ENCODE measurements around the gene LDLRAD4.

The LDLRAD4 gene

GRCh38 chr18:13323186-13323585 lies 104.6 kb downstream of the LDLRAD4 start:
- no peak for TF ChIP-seq GATA3 (IDR thresholded peaks at IDR 0.05; ENCODE audit: low read depth, low read length)
- no peak for TF ChIP-seq GATA2 (IDR thresholded peaks at IDR 0.05; ENCODE audit: low read depth, low read length)

GRCh38 chr18:13324880-13325279 lies 106.3 kb downstream of the LDLRAD4 start:
- TF ChIP-seq GATA2 (IDR thresholded peaks at IDR 0.05; ENCODE audit: low read depth, low read length) (no peak), GATA3 (IDR thresholded peaks at IDR 0.05; ENCODE audit: low read depth, low read length) (no peak)

GRCh38 chr18:13328213-13328612 lies 109.7 kb downstream of the LDLRAD4 start:
- TF ChIP-seq GATA3 (IDR thresholded peaks at IDR 0.05; ENCODE audit: low read depth, low read length) (no peak), GATA2 (IDR thresholded peaks at IDR 0.05; ENCODE audit: low read depth, low read length) (no peak)

GRCh38 chr18:13330996-13331395 lies 112.4 kb downstream of the LDLRAD4 start:
- TF ChIP-seq GATA3 (IDR thresholded peaks at IDR 0.05; ENCODE audit: low read depth, low read length), result no peak
- TF ChIP-seq GATA2 (IDR thresholded peaks at IDR 0.05; ENCODE audit: low read depth, low read length), result no peak

- TF ChIP-seq GATA2 (IDR thresholded peaks at IDR 0.05; ENCODE audit: low read depth, low read length), result no peak
- no peak for TF ChIP-seq GATA3 (IDR thresholded peaks at IDR 0.05; ENCODE audit: low read depth, low read length)
Observed at GRCh38 chr18:13331846-13332245, 113.3 kb downstream of the LDLRAD4 start.

- TF ChIP-seq GATA3 (IDR thresholded peaks at IDR 0.05; ENCODE audit: low read depth, low read length) (no peak), GATA2 (IDR thresholded peaks at IDR 0.05; ENCODE audit: low read depth, low read length) (no peak)
Observed at GRCh38 chr18:13332874-13333273, 114.3 kb downstream of the LDLRAD4 start.

- TF ChIP-seq GATA3 (IDR thresholded peaks at IDR 0.05; ENCODE audit: low read depth, low read length), result no peak
- no peak for TF ChIP-seq GATA2 (IDR thresholded peaks at IDR 0.05; ENCODE audit: low read depth, low read length)
Observed at GRCh38 chr18:13335903-13336302, 117.3 kb downstream of the LDLRAD4 start.

GRCh38 chr18:13336841-13337240 lies 118.3 kb downstream of the LDLRAD4 start:
- TF ChIP-seq GATA3 (IDR thresholded peaks at IDR 0.05; ENCODE audit: low read depth, low read length) (no peak), GATA2 (IDR thresholded peaks at IDR 0.05; ENCODE audit: low read depth, low read length) (no peak)

- TF ChIP-seq GATA2 (IDR thresholded peaks at IDR 0.05; ENCODE audit: low read depth, low read length) (no peak), GATA3 (IDR thresholded peaks at IDR 0.05; ENCODE audit: low read depth, low read length) (no peak)
Observed at GRCh38 chr18:13337369-13337768, 118.8 kb downstream of the LDLRAD4 start.

GRCh38 chr18:13338318-13338717 lies 119.8 kb downstream of the LDLRAD4 start:
- no peak for TF ChIP-seq GATA3 (IDR thresholded peaks at IDR 0.05; ENCODE audit: low read depth, low read length)
- no peak for TF ChIP-seq GATA2 (IDR thresholded peaks at IDR 0.05; ENCODE audit: low read depth, low read length)

GRCh38 chr18:13339653-13340052 lies 121.1 kb downstream of the LDLRAD4 start:
- TF ChIP-seq GATA2 (IDR thresholded peaks at IDR 0.05; ENCODE audit: low read depth, low read length), result no peak
- TF ChIP-seq GATA3 (IDR thresholded peaks at IDR 0.05; ENCODE audit: low read depth, low read length), result no peak

GRCh38 chr18:13353084-13353823 lies 134.7 kb downstream of the LDLRAD4 start:
- TF ChIP-seq GATA3 (IDR thresholded peaks at IDR 0.05; ENCODE audit: low read depth, low read length) (no peak), GATA2 (IDR thresholded peaks at IDR 0.05; ENCODE audit: low read depth, low read length) (no peak)

GRCh38 chr18:13354402-13354801 lies 135.8 kb downstream of the LDLRAD4 start:
- no peak for TF ChIP-seq GATA3 (IDR thresholded peaks at IDR 0.05; ENCODE audit: low read depth, low read length)
- TF ChIP-seq GATA2 (IDR thresholded peaks at IDR 0.05; ENCODE audit: low read depth, low read length), result no peak

GRCh38 chr18:13356032-13356431 lies 137.5 kb downstream of the LDLRAD4 start:
- TF ChIP-seq GATA2 (IDR thresholded peaks at IDR 0.05; ENCODE audit: low read depth, low read length) (no peak), GATA3 (IDR thresholded peaks at IDR 0.05; ENCODE audit: low read depth, low read length) (no peak)

GRCh38 chr18:13357289-13357688 lies 138.7 kb downstream of the LDLRAD4 start:
- TF ChIP-seq GATA3 (IDR thresholded peaks at IDR 0.05; ENCODE audit: low read depth, low read length), result no peak
- TF ChIP-seq GATA2 (IDR thresholded peaks at IDR 0.05; ENCODE audit: low read depth, low read length), result no peak
